ENCODE measurements around the gene HYAL1.

Gene HYAL1

GRCh38 chr3:50251220-50251619 lies 52.2 kb downstream of the HYAL1 start:
- H3K4me3 ChIP-seq (ENCODE audit: low read depth, low read length) = no peak overlapping the region
- DNase-seq (ENCODE audit: low read depth) = no peak
- TF ChIP-seq CTCF (IDR thresholded peaks at IDR 0.05; ENCODE audit: insufficient read depth, low read depth, low read length, missing control alignments) = no peak

GRCh38 chr3:50250514-50250913 lies 52.9 kb downstream of the HYAL1 start:
- TF ChIP-seq CTCF (IDR thresholded peaks at IDR 0.05; ENCODE audit: insufficient read depth, low read depth, low read length, missing control alignments) = no peak
- no peak for DNase-seq (ENCODE audit: low read depth)

More at GRCh38 chr3:50250514-50250913, 52.9 kb downstream of the HYAL1 start:
- H3K4me3 ChIP-seq (ENCODE audit: low read depth, low read length) = no peak overlapping the region
